GM12801 (cell line): ENCODE measurements around the gene DMRTB1.

Experiments used
- TF ChIP-seq, protein P1 (sequence below): IDR thresholded peaks from one replicate; pipeline ENCODE4 v1.5.1; 2011; ENCODE audit warnings: control low read depth; ENCODE audit not compliant: insufficient read length; ENCODE audit errors: extremely low read depth

The DMRTB1 gene

DNA sequence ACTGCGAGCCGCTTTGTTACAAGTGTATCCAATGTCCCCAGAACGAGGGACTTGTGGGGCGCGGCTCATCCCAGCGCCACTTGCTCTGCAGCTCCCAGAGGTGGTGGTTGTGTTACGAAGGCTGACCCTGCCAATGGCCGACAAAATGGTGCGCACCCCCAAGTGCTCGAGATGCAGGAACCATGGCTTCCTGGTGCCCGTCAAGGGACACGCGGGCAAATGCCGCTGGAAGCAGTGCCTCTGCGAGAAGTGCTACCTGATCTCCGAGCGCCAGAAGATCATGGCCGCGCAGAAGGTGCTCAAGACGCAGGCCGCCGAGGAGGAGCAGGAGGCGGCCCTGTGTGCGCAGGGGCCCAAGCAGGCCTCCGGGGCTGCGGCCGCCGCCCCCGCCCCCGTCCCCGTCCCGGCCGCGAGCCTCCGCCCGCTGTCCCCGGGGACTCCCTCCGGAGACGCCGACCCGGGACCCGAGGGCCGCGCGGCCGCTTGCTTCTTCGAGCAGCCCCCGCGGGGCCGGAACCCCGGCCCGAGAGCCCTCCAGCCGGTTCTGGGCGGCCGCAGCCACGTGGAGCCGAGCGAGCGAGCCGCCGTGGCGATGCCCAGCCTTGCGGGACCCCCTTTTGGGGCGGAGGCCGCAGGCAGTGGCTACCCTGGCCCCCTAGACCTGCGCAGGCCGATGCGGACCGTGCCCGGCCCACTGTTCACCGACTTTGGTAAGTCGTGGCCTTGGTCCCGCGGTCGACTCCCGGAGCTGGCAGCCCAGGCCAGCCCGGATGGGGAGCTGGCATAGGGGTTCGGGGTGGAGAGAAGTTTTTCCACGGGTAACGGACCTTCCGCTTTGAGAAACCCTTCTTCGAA, at the start of gene DMRTB1:
Gene DMRTB1 (plus strand): TSS at position 79 of the 855 bp plus-strand sequence. CDS start 55 bp downstream, at position 134.
- TF ChIP-seq, protein P1, sequence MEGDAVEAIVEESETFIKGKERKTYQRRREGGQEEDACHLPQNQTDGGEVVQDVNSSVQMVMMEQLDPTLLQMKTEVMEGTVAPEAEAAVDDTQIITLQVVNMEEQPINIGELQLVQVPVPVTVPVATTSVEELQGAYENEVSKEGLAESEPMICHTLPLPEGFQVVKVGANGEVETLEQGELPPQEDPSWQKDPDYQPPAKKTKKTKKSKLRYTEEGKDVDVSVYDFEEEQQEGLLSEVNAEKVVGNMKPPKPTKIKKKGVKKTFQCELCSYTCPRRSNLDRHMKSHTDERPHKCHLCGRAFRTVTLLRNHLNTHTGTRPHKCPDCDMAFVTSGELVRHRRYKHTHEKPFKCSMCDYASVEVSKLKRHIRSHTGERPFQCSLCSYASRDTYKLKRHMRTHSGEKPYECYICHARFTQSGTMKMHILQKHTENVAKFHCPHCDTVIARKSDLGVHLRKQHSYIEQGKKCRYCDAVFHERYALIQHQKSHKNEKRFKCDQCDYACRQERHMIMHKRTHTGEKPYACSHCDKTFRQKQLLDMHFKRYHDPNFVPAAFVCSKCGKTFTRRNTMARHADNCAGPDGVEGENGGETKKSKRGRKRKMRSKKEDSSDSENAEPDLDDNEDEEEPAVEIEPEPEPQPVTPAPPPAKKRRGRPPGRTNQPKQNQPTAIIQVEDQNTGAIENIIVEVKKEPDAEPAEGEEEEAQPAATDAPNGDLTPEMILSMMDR = no peak

DNA sequence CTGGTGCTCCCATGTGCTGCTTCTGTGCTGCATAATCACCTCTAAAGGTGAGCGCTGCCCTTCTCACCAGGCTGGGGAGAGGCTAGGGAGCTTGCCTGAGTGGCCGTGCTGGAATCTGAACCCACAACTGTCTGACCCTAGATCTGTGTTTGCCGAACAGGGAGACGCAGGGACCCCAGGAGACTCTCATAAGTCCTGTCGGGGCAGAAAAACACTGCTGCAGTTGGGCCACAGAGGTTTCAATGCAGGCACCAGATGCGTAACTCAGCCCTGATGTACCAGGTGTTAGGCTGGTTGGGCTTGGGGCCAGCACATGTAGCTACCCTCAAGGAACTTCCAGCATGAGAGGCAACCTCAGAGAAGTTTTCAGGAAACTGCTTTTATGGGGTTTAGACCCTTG, 49.5 kb upstream of the DMRTB1 start:
- TF ChIP-seq, protein P1 = no peak

DNA sequence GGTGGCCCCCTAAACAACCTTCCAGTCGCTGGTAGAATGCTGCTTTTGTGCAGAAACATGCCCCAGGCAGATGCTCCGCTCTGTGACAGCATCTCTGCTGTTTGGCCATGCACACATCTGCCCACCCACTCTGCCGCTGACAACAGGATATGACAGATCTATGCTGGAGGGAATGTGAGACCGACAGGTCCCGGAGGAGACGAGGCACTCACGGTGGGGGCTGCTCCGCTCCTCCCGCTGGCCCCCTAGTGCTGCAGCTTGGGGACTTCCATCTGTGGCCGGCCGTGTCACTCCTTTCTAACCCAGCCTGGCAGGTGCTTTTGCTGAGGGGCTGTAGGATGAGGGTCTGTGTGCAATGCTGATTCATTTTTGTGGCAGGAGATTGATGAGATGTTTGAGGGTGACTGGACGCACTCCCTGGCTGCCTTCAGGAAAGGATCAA, 49.1 kb upstream of the DMRTB1 start:
- TF ChIP-seq, protein P1 = no peak

DNA sequence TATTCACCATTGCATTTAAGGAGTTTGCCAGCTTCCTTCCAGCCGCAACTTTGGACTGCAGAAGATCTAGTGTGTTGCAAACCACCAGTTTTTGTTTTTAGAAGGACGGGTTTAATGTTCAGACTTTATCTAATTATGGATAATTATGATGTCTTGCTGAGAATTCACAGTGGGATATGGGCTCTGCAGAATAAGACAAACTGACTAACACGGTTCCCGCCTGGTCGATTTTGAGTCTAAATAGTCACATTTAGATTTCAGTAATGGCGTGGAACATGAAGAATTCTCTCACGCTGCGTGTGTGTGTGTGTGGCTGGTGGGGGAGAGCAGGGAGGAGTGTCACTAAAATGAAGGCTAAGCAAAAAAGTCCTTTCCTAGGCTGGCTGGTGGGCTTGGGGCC, 48.5 kb upstream of the DMRTB1 start:
- TF ChIP-seq, protein P1 = no peak

DNA sequence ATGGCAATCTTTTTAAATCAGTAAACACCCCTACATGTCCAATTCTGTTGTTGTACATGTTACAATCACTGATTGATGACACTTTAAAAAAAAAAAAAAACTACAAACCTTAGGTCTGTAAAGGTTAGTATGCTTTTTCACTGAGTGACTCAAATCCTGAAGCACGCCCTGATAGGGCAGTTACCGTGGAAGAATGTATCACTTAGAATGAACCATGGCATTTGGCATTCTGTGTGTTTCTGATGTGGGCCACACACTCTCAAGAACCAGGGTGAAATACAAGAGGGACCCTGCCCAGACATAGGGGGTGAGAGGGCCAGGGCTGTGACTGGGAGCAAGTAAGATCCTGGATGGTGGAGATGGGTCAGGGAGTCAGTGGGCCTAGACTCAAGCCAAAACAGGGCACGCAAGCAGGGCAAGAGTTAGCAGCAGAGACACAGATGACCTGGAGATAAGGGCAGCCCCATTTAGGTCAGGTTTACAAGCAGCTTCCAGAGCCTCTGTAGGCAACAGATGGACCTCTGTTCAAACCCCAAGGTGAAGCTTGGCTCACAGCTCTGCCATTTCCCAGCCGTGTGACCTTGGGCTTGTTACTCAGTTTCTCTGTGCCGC, 47.6 kb upstream of the DMRTB1 start:
- TF ChIP-seq, protein P1 = no peak

DNA sequence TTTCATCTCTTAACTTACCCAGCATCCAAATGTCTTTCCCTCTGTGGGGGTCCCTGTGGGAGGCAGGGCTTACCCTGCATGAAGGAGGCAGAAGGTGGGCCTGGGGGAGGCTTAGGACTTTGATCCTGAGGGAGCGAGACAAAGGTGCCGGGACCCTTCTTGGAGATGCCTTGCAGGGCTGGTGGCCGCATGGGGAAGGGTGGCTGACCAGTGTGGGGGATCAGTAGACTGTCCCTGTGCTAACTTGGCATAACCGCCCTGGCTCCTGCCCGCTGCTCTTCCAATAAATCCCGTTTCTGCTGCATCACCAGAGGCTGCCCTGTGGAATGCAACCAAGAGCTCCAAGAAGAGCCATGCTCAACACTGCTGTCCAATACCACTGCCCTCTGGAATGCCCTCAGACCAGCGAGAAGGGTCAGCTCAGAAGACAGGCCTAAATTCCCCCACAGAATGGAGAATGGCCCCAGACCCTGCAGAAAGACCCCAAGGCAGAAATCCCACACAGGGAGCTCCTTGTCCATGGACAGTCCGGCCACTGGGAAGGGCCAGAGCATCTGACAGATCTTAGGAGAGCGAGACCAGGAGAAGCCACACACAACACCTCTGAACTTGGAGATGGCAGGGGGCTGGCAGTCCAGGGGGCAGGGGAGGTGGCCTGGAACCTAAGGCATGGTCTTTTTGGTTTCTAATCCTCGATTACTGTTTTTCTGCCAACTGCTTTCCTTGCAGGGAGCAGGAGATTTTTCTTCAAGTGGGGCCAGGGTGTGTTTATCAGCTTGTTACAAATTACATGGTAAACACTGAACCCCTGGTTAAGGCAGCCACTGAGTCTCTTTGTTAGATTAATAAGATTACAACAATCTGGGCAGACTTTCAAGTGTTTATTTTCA, 46.7 kb upstream of the DMRTB1 start:
- TF ChIP-seq, protein P1 = no peak
